Measurements from ENCODE around the gene PLXNA2.

Gene PLXNA2

DNA sequence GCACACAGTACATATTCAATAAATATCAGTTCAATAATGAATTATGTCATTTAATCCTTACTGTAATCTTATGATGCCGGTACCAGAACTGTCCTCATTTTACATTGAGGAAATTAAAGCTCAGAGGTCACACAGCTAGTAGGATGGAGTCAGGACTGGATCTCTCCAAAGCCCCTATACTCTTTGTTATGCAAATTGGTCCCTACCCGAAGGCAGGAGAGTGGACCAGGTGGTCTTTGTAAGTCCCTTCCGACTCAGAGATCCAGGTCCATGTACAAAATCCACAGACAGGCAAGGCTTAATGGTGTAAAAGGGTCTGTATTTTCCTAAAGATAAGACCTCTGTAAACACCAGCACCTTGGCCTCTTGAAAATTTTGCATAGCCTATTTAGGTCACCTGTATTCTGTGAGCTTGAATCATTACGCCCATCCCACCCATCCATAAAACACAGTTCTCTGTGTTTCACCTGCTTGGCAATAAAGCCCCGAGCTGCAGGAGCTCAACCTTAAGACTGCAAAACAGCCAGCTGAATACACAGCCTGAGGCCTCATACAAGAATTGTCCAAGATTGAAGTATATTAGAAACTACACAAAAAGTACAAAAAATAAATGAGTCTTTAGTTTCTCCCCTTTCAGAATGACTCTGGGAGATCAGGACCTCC lies 41.7 kb downstream of the PLXNA2 start:
- no peak for DNase-seq

GRCh38 chr1:208201229-208201628 lies 43.0 kb downstream of the PLXNA2 start:
- peak; percentile 77 for DNase-seq

GRCh38 chr1:208200116-208200515 lies 44.1 kb downstream of the PLXNA2 start:
- no peak for DNase-seq

DNA sequence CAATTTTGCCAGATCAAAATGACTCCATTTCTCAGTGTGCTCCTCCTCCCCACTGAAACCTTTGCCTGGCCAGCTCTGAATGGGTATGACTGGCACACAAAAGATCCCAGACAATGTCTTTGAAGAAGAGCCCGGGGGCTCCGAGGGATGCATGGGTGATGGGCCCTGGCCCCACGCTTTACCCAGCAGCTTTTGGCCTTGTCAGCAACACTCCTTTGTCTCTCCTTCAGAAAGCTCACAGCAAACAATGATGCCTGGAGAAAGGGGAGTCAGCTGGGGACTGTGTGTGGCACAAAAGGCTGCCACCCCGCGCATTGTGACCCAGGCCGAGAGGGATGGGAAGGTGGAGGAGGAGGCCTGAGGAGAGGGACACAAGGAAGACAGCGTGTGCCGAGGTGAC lies 45.9 kb downstream of the PLXNA2 start:
- DNase-seq: no peak

DNA sequence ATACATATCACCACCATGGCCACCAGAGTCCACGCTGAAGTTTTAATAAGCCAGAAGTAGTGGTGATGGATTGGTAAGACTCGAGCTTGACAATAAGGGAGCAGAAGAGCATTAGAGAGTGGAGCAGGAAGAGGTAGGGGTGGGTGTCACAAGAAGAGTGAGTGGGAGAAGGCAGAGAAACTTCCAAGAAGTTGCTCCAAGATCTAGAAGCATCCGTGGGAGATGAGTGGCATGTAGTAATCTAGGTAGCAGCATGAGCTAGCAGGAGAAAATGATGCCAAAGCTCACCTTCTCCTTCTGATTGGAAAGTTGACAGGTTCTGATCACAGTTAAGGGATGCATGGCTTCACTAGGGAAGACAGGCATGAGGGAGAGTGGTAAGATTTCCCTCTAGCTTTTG lies 49.2 kb downstream of the PLXNA2 start:
- DNase-seq: no peak

GRCh38 chr1:208192995-208193394 lies 51.2 kb downstream of the PLXNA2 start:
- DNase-seq: no peak

DNA sequence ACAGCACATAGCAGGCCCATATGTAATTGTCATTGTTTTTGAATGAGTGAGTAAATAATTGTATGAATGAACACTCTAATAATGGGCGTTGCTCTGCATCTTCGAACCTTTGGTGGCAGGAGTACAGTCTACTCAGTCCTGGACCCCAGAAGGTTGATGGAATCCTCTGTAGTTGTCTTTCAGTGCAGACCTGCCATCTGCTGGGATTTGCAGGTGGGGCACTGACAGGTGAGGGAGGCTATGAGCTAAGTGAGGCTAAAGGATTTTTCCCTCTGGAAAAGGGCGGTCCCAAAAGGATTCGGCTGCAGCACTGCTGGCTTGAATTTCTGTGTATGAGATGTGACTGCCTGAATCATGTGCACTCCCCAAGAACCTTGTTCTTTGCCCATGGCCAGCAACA lies 53.4 kb downstream of the PLXNA2 start:
- no peak for DNase-seq

GRCh38 chr1:208189716-208190115 lies 54.5 kb downstream of the PLXNA2 start:
- no peak for DNase-seq

DNA sequence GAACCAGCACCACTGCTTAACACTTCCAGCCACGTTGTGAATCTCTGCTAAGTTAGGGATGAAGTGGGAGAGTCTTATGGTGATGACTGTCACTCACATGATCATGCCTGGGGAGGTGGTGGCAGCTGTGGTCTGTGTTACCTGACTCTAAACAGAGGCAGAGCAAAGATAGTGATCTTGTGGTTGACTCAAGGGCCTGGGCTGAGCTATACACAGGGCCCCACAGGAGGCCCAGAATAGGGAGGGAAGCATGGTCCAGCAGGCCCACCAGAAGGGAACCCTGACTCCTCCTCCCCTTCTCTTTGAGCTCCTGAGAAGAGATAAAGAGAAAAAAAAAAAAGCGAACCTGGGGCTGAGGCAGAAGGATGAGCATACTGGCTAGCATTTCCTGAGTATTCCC lies 55.0 kb downstream of the PLXNA2 start:
- no peak for DNase-seq

DNA sequence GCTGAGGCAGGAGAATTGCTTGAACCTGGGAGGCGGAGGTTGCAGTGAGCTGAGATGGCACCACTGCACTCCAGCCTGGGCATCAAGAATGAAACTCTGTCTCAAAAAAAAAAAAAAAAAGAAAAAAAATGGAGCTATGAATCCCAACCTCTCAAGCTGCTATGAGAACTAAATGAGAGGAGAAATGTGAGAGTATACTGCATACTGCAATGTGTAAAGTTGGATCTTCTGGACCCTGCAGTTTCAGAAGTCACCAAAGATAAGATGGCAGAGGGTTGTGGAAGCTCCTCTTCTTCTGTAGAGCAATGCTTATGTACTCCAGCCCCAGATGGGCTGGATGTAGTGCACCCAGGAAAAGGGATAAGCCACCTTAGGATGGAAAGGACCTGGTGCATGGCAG lies 55.6 kb downstream of the PLXNA2 start:
- DNase-seq: no peak

GRCh38 chr1:208187499-208188041 lies 56.6 kb downstream of the PLXNA2 start:
- DNase-seq: no peak

- DNase-seq: no peak
Measured at GRCh38 chr1:208185801-208186231, 58.4 kb downstream of the PLXNA2 start.

DNA sequence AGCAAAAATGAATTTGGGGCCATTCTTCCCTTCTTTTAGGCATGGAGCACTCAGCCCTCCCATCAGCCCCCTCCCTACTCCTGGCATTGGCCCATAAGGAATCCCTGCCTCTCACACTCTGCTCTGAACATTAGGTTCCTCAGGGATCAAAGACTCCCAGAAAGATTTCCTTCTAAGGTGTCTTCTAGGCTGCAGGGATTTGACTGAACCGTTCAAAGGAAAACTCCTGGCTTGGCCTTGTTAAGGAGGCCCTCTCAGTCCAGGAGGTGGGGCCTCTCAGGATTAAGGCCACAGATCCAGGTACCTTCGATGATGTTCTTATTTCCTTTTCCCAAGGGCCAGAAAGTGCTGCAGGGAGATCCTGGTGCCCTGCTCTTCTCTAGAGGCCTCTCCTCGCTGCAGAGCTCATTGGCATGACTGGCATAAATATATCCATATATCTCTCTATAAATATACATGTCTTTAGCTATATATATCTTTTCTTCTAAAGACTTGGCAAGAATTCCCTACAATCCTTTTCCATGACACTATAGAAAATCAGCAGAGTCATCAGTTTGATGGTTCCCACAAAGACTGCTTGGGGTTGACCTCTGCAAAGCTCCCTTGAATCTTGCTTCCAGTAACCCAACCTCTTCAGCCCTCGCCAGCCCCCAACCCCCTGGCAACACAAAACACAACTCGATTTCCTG lies 59.1 kb downstream of the PLXNA2 start:
- no peak for DNase-seq

DNA sequence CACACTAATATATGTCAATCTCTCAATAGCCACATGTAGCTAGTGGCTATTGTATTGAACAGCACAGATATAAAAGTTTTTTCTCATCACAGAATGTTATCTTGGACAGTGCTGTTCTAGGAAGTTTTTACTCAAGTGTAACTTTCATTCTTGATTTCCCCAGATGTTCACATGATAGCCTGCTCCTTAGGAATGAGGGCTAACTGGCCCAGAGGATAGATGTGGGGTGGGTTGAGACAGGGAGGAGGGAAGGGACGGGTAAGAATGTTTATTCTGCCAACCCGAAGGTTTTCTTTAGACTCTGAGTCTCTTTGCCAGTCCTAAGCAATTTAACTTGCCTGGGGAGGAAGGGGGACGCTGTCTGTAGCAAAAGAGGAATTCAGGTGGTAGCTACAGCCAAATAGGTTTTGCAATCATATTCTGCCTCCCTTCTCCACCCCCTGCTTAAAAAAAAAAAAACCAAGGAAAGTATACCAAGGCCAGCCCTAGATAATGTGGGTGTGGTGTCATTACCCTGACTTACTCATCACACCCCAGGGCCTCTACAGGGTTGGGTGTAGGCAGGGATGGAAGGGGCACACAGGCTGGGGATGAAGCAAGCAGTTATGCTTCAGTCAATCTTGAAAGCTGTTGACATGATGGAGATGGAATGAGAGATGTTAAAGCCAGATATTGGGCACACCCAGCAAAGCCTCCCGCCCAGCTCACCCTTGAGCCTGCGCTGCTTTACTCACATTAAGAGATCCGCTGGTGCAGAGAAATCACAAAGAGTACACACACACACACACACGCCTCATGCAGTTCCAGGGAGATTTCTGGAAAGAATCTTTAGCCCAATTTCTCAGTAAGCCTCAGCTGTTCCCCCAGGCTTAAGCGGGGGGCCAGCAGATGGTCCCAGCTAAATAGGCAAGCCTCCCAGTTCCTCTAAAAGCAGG lies 59.9 kb downstream of the PLXNA2 start:
- DNase-seq: peak; percentile 35

DNA sequence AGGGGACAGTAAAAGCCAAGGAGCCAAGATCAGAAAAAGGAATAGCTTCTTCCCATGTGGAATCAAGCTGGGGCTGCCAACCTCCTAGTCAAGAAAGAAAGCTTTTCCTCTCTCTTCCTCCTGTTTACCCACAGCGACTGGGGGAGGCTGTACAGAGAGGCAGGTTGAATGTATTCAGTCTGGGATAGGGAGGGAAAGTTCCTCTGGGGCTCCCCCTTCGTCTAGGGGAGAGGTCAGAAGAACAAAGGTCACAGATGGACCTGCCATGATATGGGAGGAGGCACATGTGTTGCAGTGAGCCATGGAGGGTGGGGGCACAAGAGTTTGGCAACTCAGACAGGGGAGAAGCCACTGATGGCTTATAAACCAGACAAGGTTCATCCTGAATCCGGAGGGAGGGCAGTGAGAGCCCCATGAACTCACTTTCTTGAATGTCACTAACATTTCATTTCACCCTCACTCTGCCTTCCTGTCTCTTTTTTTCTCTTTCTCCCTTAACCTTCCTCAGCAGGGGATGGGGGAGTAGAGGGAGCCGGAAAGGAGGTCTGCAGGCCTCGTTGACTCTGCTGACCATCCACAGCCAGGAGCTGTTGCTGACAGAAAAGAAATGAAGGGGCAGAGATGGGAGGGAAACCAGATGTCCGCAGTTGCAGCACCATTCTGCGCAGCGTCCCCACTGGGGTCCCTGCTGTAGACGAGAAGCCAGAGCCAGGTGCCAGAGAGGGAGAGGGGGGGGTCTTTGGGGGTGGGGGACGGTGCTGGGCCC lies 61.1 kb downstream of the PLXNA2 start:
- DNase-seq: no peak

GRCh38 chr1:208181364-208181763 lies 62.8 kb downstream of the PLXNA2 start:
- DNase-seq: no peak

GRCh38 chr1:208180421-208180820 lies 63.8 kb downstream of the PLXNA2 start:
- no peak for DNase-seq

GRCh38 chr1:208179961-208180409 lies 64.2 kb downstream of the PLXNA2 start:
- DNase-seq: no peak

DNA sequence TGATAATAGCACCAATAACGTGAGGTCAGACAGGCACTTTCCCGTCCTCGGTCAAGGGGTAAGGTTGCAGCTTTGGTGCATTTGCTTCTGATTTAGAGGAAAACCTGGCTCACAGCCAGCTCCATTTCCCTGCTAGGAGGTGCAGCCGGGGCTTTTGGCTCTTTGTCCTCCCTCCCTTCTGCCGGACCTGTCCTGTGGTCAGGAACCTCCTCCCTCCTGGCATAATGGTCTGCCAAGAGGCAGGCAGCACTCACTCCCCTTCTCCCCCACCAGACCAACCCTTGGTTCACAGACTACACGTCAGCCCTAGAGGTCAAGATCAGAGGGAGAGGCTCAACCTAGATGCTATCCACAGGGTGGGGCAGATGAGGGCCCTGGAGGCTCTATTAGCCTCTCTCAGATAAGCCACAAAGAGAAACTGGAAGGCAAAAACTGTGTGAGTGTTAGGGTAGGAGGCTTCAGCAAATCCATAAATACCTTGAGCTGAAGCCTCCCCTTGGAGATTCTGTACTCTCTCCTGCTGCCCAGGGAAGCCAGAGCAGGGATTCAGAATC lies 64.8 kb downstream of the PLXNA2 start:
- DNase-seq: no peak

DNA sequence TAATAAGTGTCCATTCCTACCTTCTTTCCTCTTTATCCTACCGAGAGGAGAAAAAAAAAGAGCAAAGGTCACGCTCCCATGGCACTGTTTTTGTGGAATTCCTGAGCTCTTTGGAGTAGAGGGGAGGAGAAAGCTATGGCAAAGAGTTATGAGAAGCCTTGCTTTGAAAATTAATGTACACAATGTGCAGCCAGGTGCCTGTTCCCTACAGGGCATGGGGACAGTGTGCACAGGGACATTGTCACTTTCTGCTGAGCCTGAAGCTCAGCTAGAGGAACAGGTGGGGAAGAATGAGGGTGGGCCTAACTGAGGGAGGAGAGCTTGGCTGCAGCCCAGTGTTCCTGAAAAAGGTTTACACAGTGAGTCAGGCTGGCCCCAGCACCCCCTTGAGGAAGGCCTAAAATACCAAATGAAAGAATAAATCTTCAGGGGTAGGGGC lies 66.1 kb downstream of the PLXNA2 start:
- DNase-seq: no peak

DNA sequence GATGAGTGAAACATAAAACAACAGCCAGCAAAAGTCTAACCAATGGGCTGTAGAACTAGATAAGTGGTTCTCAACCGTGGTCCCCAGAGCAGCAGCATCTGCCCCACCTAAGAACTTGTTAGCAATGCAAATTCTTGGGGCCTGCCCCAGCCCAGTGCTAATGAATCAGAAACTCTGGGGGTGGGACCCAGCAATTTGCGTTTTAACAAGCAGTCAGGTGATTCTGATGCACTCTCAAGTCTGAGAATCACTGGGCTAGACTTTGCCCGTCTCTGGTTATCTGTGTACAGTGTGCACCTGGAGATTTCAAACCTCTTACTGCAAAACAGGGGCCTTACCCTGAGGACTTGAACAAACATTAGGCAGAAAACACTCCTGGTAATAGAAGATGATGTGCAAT lies 66.5 kb downstream of the PLXNA2 start:
- DNase-seq: no peak

DNA sequence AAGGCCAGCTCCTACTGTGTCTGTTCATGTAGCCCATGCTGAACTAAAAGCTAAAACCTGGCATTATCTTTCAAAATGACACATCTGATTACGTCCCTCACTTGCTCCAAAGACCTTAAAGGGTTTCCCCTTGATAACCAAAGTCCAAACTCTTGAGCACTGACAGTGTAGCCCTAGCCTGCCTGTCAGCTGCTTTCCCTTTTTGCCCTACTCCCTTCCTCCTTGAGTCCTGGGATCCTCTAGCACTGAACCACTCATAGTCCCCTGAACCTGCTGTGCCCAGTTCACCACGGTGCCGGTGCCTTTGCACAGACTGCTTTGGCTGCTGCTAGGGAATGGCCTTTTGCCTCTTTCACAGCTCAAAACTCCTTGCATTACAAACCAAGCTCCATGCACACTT lies 67.5 kb downstream of the PLXNA2 start:
- DNase-seq: no peak

Data from 8988T (cell line).